ENCODE measurements around the gene LIMS1. TPM values are rescaled to one million over a fixed set of nuclear protein-coding genes. Genes with fewer than 3 reads are reported as not detected.
A peak's percentile ranks its signal among the peaks of the same experiment; 100 is the strongest.

The LIMS1 gene
- total and polyA plus RNA-seq, 2 donors (not counting 3 experiments of a cell fraction or from before 2014, with no cell fraction given), result 153 to 229 TPM

DNA sequence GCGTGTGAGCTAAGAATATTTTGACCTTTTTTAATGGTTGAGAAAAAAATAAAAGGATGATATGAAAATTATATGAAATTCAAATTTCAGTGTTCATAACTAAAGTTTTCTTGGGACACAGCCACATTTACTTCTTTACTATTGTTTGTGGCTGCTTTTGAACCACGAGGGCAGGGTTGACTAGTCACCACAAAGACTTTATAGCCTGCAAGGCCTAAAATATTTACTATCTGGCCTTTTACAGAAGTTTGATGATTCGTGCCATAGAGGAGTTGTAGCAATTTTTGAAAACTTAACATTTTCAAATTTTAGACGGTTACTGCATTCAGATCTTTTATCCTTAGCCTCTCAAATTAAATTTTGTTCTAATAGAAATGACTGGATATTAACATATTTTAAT is 69.9 kb downstream of the LIMS1 start:
- intact Hi-C loops (cut with micrococcal nuclease), result no loop called here
- Histone ChIP-seq H3K27ac (ENCODE audit: insufficient read depth, low read depth, low read length) (no peak overlapping the region), H3K9ac (replicated peaks; ENCODE audit: extremely low read depth, insufficient read depth, low read length) (no peak overlapping the region), H3K4me1 (ENCODE audit: control insufficient read depth, extremely low read depth, insufficient read depth, low read length) (no peaks in the 10 kb centered on the region), H3K4me3 (replicated peaks in 1 of 3; ENCODE audit: insufficient read depth in 1 of 3, low read depth in 1 of 3, low read length in 3 of 3) (no peak overlapping the region), H3K36me3 (ENCODE audit: control insufficient read depth in 2 of 2, extremely low read depth in 1 of 2, insufficient read depth in 2 of 2, low read length in 2 of 2) (no peaks in the 10 kb centered on the region), H3K9me1 (replicated peaks; ENCODE audit: control insufficient read depth, extremely low read depth, insufficient read depth, low read length) (no peaks in the 10 kb centered on the region), H2AFZ (ENCODE audit: low read depth, low read length) (no peak overlapping the region), H3K27me3 (ENCODE audit: control insufficient read depth in 2 of 2, insufficient read depth in 2 of 2, low read length in 2 of 2) (no peaks in the 10 kb centered on the region), H3K9me3 (replicated peaks; ENCODE audit: control insufficient read depth, insufficient read depth, low read length) (no peaks in the 10 kb centered on the region), H4K20me1 (replicated peaks; ENCODE audit: control insufficient read depth, extremely low read depth, insufficient read depth, low read length) (no peaks in the 10 kb centered on the region), H3K79me2 (ENCODE audit: control insufficient read depth, insufficient read depth, low read length) (peaks cover 50% of the 10 kb centered on the region), H3K4me2 (ENCODE audit: insufficient read depth, low read length) (no peak overlapping the region)
- BruUV-seq (replicated peaks), result no TSS peak
- POLR2A ChIA-PET, result no interaction called here
- DNase-seq (ENCODE audit: low read depth, low spot score) (no peak), FAIRE-seq (no peak)
- CTCF ChIA-PET, result interaction anchor here (1.4 to 1.5 kb wide), 2 partner anchors 17 to 33 kb away, joined by 3 to 10 read pairs; no protein-coding TSS in a partner anchor
- dilution Hi-C loops (cut with MboI; ENCODE audit: extremely low pct_ligation_motif_present, low sequenced_read_pairs), result no loop called here
- TF ChIP-seq EZH2 (IDR thresholded peaks at IDR 0.05; ENCODE audit: borderline replicate concordance, low read depth, low read length, severe bottlenecking) (no peak), MAX (IDR thresholded peaks at IDR 0.05; ENCODE audit: insufficient read depth, insufficient read length) (no peak), FOS (IDR thresholded peaks at IDR 0.05; ENCODE audit: borderline replicate concordance, insufficient read depth, low read length) (peak; percentile 19), MYC (IDR thresholded peaks at IDR 0.05; ENCODE audit: low read depth, low read length) (no peak)

DNA sequence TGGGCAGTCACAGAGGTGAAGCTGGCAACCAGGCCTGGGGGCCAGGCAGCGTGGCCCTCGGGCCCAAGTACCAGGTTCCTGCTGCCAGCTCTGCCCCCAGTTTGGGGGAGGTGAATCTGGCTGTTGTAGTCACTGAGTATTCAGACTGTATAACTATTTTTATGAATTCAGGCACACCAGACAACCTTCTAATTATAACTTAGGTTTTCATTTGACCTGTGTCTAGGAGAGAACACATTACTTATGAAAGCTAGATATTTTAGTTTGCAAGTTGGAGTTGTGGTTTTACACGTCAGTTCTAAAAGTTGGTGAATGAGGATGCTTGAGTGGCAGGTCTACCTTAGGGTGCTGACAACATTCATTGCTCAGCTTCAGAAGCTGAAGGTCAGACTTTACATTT is 71.7 kb downstream of the LIMS1 start:
- H3K36me3 ChIP-seq (ENCODE audit: control insufficient read depth in 2 of 2, extremely low read depth in 1 of 2, insufficient read depth in 2 of 2, low read length in 2 of 2), result no peaks in the 10 kb centered on the region
- no peaks in the 10 kb centered on the region for H4K20me1 ChIP-seq (replicated peaks; ENCODE audit: control insufficient read depth, extremely low read depth, insufficient read depth, low read length)
- DNase-seq (ENCODE audit: low read depth, low spot score) (no peak), FAIRE-seq (no peak)
- no peaks in the 10 kb centered on the region for H3K27me3 ChIP-seq (ENCODE audit: control insufficient read depth in 2 of 2, insufficient read depth in 2 of 2, low read length in 2 of 2)
- H3K4me1 ChIP-seq (ENCODE audit: control insufficient read depth, extremely low read depth, insufficient read depth, low read length), result no peaks in the 10 kb centered on the region
- intact Hi-C loops (cut with micrococcal nuclease), result loop anchor here (2.0 kb wide), 1 partner anchor 73 kb away; no protein-coding TSS in a partner anchor
- no TSS peak for BruUV-seq (replicated peaks)
- peaks cover 44% of the 10 kb centered on the region for H3K79me2 ChIP-seq (ENCODE audit: control insufficient read depth, insufficient read depth, low read length)
- ChIA-PET POLR2A (no interaction called here), CTCF (interaction anchor here (1.1 to 3.2 kb wide), 5 partner anchors 11 to 396 kb away, joined by 3 to 103 read pairs (median 3); no protein-coding TSS in a partner anchor)
- dilution Hi-C loops (cut with MboI; ENCODE audit: extremely low pct_ligation_motif_present, low sequenced_read_pairs), result no loop called here
- H3K27ac ChIP-seq (ENCODE audit: insufficient read depth, low read depth, low read length), result no peak overlapping the region
- TF ChIP-seq MYC (IDR thresholded peaks at IDR 0.05; ENCODE audit: low read depth, low read length), result no peak
- TF ChIP-seq POLR2A (IDR thresholded peaks at IDR 0.05; ENCODE audit: low read depth, low read length), result no peak
- no peak for TF ChIP-seq MAX (IDR thresholded peaks at IDR 0.05; ENCODE audit: insufficient read depth, insufficient read length)
- TF ChIP-seq FOS (IDR thresholded peaks at IDR 0.05; ENCODE audit: borderline replicate concordance, insufficient read depth, low read length), result no peak
- TF ChIP-seq EZH2 (IDR thresholded peaks at IDR 0.05; ENCODE audit: borderline replicate concordance, low read depth, low read length, severe bottlenecking), result no peak
- TF ChIP-seq CTCF (IDR thresholded peaks at IDR 0.05; ENCODE audit: extremely low read depth in 1 of 2, insufficient read depth in 1 of 2, low read depth in 1 of 2, low read length in 2 of 2), result no peak
- TF ChIP-seq POLR2AphosphoS5 (IDR thresholded peaks at IDR 0.05; ENCODE audit: insufficient read depth, low read depth, low read length), result no peak
- TF ChIP-seq JUN (IDR thresholded peaks at IDR 0.05; ENCODE audit: borderline replicate concordance, insufficient read depth, insufficient read length, low read depth), result no peak
- no peak for TF ChIP-seq GATA2 (IDR thresholded peaks at IDR 0.05; ENCODE audit: insufficient read depth, insufficient read length, low read depth, low read length)
- H2AFZ ChIP-seq (ENCODE audit: low read depth, low read length), result no peak overlapping the region
- no peak overlapping the region for H3K4me3 ChIP-seq (replicated peaks in 1 of 3; ENCODE audit: insufficient read depth in 1 of 3, low read depth in 1 of 3, low read length in 3 of 3)
- no peaks in the 10 kb centered on the region for H3K9me1 ChIP-seq (replicated peaks; ENCODE audit: control insufficient read depth, extremely low read depth, insufficient read depth, low read length)
- H3K4me2 ChIP-seq (ENCODE audit: insufficient read depth, low read length), result no peak overlapping the region
- no peaks in the 10 kb centered on the region for H3K9me3 ChIP-seq (replicated peaks; ENCODE audit: control insufficient read depth, insufficient read depth, low read length)
- H3K9ac ChIP-seq (replicated peaks; ENCODE audit: extremely low read depth, insufficient read depth, low read length), result no peak overlapping the region

All from endothelial cell of umbilical vein (primary cell).